Measurements from ENCODE around the gene CD160.

Gene CD160

DNA sequence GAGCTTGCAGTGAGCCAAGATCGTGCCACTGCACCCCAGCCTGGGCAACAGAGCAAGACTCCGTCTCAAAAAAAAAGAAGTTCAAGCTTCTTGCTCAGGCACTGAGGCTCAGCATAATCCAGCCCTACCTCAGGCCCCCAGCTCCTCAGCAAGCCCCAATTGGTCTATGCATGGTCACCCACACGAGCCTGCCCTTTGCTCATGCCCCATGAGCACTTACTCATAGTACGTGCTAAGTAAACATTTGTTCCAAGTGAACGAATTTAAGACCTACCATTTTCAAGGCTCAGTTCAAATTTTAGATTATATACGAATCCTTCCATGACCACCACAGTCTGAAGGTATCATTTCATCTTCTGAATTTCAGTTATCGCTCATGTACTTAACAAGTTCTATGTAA lies 16.5 kb upstream of the CD160 start:
- no peak overlapping the region for H3K4me3 ChIP-seq (ENCODE audit: low read length)
- no peak for DNase-seq (ENCODE audit: low read depth)
- TF ChIP-seq, protein P1, sequence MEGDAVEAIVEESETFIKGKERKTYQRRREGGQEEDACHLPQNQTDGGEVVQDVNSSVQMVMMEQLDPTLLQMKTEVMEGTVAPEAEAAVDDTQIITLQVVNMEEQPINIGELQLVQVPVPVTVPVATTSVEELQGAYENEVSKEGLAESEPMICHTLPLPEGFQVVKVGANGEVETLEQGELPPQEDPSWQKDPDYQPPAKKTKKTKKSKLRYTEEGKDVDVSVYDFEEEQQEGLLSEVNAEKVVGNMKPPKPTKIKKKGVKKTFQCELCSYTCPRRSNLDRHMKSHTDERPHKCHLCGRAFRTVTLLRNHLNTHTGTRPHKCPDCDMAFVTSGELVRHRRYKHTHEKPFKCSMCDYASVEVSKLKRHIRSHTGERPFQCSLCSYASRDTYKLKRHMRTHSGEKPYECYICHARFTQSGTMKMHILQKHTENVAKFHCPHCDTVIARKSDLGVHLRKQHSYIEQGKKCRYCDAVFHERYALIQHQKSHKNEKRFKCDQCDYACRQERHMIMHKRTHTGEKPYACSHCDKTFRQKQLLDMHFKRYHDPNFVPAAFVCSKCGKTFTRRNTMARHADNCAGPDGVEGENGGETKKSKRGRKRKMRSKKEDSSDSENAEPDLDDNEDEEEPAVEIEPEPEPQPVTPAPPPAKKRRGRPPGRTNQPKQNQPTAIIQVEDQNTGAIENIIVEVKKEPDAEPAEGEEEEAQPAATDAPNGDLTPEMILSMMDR (conservative IDR thresholded peaks at IDR 0.05; ENCODE audit: low read depth, low read length), result no peak

DNA sequence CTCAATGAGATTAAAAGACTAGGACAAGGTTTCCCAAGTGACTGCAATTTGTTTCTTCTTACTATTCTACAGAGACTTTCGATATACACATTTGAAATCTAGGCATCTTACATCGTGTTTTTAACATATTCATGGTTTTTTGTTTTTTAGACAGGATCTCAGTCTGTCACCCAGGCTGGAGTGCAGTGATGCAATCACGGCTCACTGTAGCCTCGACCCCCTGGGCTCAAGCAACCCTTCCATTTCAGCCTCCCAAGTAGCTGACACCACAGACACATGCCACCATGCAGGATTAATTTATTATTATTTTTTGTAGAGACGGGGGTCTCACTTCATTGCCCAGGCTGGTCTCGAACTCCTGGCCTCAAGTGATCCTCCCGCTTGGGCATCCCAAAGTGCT lies 13.7 kb upstream of the CD160 start:
- TF ChIP-seq, protein P1 (conservative IDR thresholded peaks at IDR 0.05; ENCODE audit: low read depth, low read length), result no peak
- no peak overlapping the region for H3K4me3 ChIP-seq (ENCODE audit: low read length)
- DNase-seq (ENCODE audit: low read depth), result no peak

DNA sequence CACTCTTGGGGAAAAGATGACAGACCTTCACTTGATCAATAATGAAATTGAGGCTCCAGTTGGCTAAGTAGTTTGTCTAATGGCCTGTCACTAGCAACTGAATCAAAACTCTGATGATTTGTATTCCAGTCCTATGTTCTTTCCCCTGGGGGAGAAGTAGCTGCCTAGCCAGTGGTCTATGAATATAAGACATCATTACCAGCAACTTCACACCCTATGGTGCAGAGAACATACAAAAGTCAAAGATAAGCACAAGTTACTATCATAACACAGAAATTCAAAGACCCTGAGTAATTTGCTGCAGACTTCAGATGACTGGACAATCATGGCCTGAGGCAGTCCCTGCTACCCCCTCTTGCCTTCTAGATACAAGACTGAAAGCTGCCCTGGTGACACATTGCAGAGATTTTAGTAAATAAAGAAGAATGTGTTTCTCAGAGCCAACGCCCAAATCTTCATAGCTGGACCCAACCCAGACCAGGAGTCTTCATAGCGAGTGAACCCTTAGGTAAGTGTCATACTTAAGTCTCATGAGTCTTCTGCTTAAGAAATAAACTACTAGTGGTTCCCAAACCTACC lies 13.1 kb upstream of the CD160 start:
- no peak for DNase-seq (ENCODE audit: low read depth)

DNA sequence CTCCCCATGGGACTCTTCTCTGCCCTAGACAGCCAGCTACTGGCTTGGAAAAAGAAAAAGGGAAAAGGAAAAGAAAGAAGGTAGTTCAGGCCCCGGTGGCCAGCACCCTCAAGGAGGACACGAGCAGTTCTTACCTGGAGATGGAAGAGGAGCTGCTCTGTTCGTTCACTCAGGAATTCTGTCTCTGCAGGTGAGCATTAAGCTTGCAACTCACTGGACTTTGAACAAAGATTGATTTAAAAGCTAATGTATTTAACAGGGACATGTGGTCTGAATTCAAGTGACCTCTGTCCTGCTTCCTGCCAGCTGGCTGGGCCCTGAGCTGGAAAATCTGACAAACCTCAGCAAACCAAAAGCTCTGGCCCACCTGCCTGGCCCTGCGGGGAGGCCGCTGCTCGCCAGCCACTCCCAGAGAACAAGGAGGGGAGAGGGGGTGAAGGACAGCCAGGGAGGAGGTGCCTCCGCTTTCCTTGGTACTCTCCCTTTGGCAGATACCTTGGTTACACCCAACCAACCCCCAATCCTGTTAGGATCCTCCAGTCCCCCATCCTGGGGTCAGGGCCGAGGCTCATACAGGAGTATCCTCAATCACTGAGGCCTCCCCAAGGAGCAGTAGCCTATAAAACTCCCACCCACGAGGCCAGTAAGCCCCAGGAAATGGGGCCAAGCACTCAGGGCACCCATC lies 12.0 kb upstream of the CD160 start, which contains the start of gene PDZK1:
Gene PDZK1 (minus strand): TSS at position 186 of the 685 bp plus-strand sequence. CDS start 19,347 bp downstream, outside the sequence.
- TF ChIP-seq, protein P1 (conservative IDR thresholded peaks at IDR 0.05; ENCODE audit: low read depth, low read length), result no peak
- DNase-seq (ENCODE audit: low read depth), result no peak
- H3K4me3 ChIP-seq (ENCODE audit: low read length), result no peak within 1 kb of the TSS

More for the DNA sequence above, 13.1 kb upstream of the CD160 start:
- TF ChIP-seq, protein P1 (conservative IDR thresholded peaks at IDR 0.05; ENCODE audit: low read depth, low read length), result no peak
- H3K4me3 ChIP-seq (ENCODE audit: low read length), result no peak overlapping the region

DNA sequence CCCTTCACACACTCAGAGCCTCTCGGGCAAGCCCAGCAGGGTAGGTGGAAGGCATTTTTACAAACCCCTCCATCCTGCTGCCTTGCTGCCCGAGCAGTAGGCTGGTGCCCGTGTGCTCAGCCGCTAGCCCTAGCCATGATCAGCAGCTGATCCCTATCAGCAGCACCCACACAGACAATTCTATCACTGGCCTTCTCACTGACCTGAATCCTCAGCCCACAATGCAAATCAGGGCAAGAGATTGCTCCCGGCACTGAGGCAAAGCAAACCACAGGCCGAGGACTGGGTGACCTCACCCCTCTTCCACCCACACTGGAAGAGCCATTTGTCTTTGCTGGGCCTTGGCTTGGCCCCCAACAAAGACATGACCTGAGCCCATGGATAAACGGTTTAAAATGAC lies 11.2 kb upstream of the CD160 start:
- H3K4me3 ChIP-seq (ENCODE audit: low read length), result no peak overlapping the region
- TF ChIP-seq, protein P1 (conservative IDR thresholded peaks at IDR 0.05; ENCODE audit: low read depth, low read length), result no peak
- no peak for DNase-seq (ENCODE audit: low read depth)

DNA sequence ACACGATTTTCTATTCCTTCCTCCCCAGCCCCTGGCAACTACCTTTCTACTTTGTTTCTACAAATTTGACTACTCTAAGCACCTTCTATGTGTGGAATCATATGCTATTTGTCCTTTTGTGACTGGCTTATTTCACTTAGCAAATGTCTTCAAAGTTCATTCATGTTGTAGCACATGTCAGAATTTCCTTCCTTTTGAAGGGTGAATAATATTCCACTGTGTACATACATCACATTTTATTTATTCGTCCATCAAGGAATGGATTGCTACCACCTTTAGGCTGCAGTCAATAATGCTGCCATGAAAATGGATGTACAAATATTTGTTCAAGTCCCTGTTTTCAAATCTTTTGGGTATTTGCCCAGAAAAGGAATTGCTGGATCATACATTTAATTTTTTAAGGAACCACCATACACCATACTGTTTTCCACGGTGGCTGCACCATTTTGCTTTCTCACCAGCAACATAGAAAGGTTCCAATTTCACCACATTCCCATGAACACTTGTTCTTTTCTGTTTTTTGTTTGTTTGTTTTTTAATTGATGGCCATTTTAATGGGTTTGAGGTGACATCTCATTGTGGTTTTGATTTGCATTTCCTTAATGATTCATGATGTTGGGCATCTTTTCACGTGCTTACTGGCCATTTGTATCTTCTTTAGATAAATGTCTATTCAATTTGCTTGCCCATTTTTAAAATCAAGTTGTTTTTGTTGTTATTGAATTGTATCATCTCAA lies 8.8 kb upstream of the CD160 start:
- TF ChIP-seq, protein P1 (conservative IDR thresholded peaks at IDR 0.05; ENCODE audit: low read depth, low read length), result no peak
- no peak for DNase-seq (ENCODE audit: low read depth)
- H3K4me3 ChIP-seq (ENCODE audit: low read length), result no peak overlapping the region

Data from retinal pigment epithelial cell (primary cell).